Omental fat pad (tissue), 4 donors: ENCODE results near the gene AOPEP. TPM values are rescaled to one million over a fixed set of nuclear protein-coding genes. Genes with fewer than 3 reads are reported as not detected.

ENCODE experiments used
- ATAC-seq: fragments of 150-250 bp; one replicate; pipeline ENCODE4 v1.9.1; 2016; ENCODE audit warnings: mild to moderate bottlenecking, moderate library complexity; ENCODE audit not compliant: low FRiP score
- DNase-seq: peaks from one replicate; pipeline ENCODE4 v3.0.0-alpha.2; 2019; ENCODE audit warnings: low spot score
- CTCF ChIP-seq, 3 donors: fragments of 450-650 bp; IDR thresholded peaks; one replicate each; pipeline ENCODE4 v1.5.1; 2016 to 2017; ENCODE audit warnings: antibody characterized with exemption in 3 of 3, mild to moderate bottlenecking in 3 of 3, moderate library complexity in 2 of 3
- total RNA-seq, 4 donors: library from RNA; depleted of rRNA; stranded (reverse); fragments of >200 nt; gene quantifications; one replicate each; pipeline ENCODE4 v1.1.0, GENCODE V29; 2016

The AOPEP gene
- total RNA-seq, 4 donors from 2014 or later: 45.9 to 102 (median 55.1) TPM

DNA sequence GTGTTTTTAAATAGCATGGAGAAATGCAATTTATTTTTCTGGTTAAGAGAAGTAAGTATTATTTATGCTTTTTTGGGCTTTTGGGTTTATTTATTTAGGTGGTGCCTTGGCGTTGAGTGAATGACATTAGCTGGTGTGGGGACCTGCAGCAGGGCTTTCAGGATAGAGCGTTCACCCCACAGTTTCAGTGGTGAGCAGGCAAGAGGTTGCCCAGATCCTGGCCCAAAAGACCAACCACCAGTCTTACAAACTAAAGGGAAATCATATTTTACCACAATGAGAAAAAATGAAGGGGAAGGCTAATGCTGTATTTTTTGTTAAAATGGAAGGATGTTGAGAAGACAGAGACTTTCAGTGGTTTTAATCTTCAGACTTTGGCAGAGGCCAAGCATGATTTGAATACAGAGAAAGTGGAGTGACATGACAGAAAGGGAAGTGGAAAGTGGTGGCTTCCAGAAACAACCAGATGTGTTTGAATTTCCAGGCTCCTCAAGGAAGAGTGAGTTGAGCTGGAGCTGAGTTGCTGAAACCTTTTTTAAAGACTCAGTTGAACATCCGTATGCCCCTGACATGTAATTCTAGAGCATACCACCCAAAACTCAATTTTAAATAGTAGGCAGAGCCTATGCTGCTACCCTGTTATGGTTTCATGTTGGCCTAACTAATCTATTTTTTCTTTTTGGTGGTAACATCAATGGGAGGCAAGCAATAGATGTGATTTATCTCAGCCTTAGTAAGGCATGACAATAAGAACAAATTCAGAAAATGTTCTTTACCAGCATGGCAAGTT, 94.8 kb downstream of the AOPEP start:
- ATAC-seq: no peak
- TF ChIP-seq CTCF (IDR thresholded peaks at IDR 0.05): no peak
- DNase-seq: no peak

GRCh38 chr9:94822273-94822672, 95.8 kb downstream of the AOPEP start:
- no peak for ATAC-seq
- TF ChIP-seq CTCF (IDR thresholded peaks at IDR 0.05): no peak
- DNase-seq: no peak

DNA sequence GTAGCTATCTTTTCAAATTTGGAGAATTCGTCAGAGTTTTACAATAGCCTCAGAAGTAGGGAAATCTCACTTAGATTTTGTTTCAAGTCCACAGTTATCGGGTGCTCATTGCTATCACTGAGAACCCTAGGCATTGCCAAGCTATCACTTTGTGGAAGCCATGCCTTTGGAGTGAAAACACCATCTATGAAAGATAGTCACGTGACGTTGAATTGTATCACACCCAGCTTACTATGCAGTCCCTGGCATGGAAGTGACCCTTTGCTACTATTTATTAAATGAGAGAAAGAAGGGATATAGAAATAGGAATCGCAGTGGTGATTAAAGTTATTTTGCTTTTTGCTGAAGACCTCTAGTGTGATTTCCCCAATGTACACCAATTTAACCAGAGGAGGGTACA, 97.2 kb downstream of the AOPEP start:
- TF ChIP-seq CTCF (IDR thresholded peaks at IDR 0.05): no peak
- no peak for ATAC-seq
- no peak for DNase-seq

GRCh38 chr9:94824411-94824810, 97.9 kb downstream of the AOPEP start:
- ATAC-seq (no peak), DNase-seq (no peak)
- no peak for TF ChIP-seq CTCF (IDR thresholded peaks at IDR 0.05)

DNA sequence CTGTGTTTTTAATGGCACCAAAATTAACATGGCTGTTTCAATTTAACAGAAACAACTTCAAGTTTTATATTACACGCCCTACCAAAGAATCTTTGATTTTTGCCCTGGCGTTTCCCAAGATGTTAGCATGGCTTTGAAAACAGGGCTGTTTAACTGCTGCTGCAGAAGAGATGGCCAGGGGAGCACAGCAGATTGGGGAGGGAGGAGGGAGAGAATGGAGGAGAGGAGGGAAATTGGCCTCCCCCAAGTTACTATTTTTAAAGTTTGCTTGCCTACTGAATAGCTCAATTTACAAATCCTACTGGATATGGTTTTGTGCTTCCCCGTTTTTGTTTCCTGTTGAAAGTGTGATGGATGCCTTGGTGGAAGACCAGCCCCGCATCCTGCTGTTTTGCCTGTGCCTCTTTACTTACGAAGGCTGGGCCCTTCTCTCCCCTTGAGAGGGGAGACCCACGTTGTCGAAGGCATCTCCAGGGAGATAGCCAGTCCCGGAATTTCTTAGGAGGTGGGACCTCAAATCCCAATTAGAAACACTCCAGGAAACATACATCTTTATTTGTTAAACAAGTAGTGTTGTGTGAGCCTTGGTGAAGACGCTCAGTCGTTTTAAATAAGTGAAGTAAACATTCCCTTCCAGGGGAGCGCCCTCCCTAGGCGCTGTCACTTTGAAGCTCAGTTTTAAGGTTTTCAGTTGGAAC, 98.6 kb downstream of the AOPEP start:
- ATAC-seq (no peak), DNase-seq (no peak)
- TF ChIP-seq CTCF (IDR thresholded peaks at IDR 0.05): no peak

- ATAC-seq (no peak), DNase-seq (no peak)
- TF ChIP-seq CTCF (IDR thresholded peaks at IDR 0.05): no peak
Measured at GRCh38 chr9:94825611-94825958, 99.1 kb downstream of the AOPEP start.

DNA sequence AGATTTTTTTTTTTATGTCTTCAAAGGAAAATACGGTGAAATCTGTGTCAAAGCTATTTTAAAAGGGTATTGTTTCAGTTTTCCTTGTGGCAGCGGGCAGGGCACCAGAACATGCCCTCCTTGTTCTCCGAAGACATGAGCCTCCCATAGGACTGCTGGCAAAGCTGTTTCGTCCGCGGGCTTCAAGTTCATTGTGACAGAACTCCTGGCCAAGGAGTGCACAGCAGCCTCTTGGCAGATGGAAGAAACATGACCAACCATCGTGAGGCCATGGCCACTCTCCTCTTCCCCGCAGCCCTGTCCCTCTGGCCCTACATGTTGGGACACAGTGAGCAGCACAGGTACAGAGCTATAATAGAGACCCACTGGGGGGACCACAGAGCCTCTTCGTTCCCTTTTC, 99.5 kb downstream of the AOPEP start:
- no peak for DNase-seq
- ATAC-seq: no peak
- no peak for TF ChIP-seq CTCF (IDR thresholded peaks at IDR 0.05)
